Trophoblast cell (in vitro differentiated cells and primary cell): Measurements from ENCODE around the gene CRAT.

Experiments
- DNase-seq, 2 donors: peaks; one replicate each; pipeline ENCODE4 v3.0.0-alpha.2; 2016
- H2AFZ ChIP-seq: 2 replicates; pipeline ENCODE4 v1.6.1; 2013; ENCODE audit warnings: low read length, moderate library complexity, mild to moderate bottlenecking; ENCODE audit not compliant: insufficient read depth, poor library complexity
- H2AK5ac ChIP-seq: 2 replicates; pipeline ENCODE4 v1.6.1; 2013; ENCODE audit warnings: mild to moderate bottlenecking, low read length
- H2BK120ac ChIP-seq: 2 replicates; pipeline ENCODE4 v1.6.1; 2013; ENCODE audit warnings: low read length, mild to moderate bottlenecking, moderate library complexity; ENCODE audit not compliant: insufficient read depth, poor library complexity
- H2BK12ac ChIP-seq: 2 replicates; pipeline ENCODE4 v1.6.1; 2013; ENCODE audit warnings: mild to moderate bottlenecking, low read length, moderate library complexity
- H2BK5ac ChIP-seq: 2 replicates; pipeline ENCODE4 v1.6.1; 2013; ENCODE audit warnings: low read length, low read depth, moderate library complexity, mild to moderate bottlenecking; ENCODE audit not compliant: poor library complexity
- H3K14ac ChIP-seq: 2 replicates; pipeline ENCODE4 v1.6.1; 2013; ENCODE audit warnings: mild to moderate bottlenecking, low read length
- H3K18ac ChIP-seq: 2 replicates; pipeline ENCODE4 v1.6.1; 2013; ENCODE audit warnings: mild to moderate bottlenecking, low read length
- H3K23ac ChIP-seq: 2 replicates; pipeline ENCODE4 v1.6.1; 2013; ENCODE audit warnings: low read length
- H3K27ac ChIP-seq: 2 replicates; pipeline ENCODE4 v1.5.1; 2013; ENCODE audit warnings: low read depth, mild to moderate bottlenecking, inconsistent platforms, low read length, moderate library complexity
- H3K27me3 ChIP-seq: 2 replicates; pipeline ENCODE4 v1.6.1; 2013; ENCODE audit warnings: inconsistent platforms, mild to moderate bottlenecking, low read length, moderate library complexity; ENCODE audit not compliant: insufficient read depth
- H3K36me3 ChIP-seq, 2 experiments: 1 replicate in 1 of 2; 2 replicates in 1 of 2; pipeline ENCODE4 v1.6.1; 2013; ENCODE audit warnings: low read length in 2 of 2, mild to moderate bottlenecking in 2 of 2, moderate library complexity in 1 of 2; ENCODE audit not compliant: insufficient read depth in 2 of 2, control insufficient read depth in 1 of 2
- H3K4ac ChIP-seq: 2 replicates; pipeline ENCODE4 v1.6.1; 2013; ENCODE audit warnings: low read depth, mild to moderate bottlenecking, low read length, moderate library complexity
- H3K4me1 ChIP-seq, 2 experiments: 1 replicate in 1 of 2; 2 replicates in 1 of 2; pipeline ENCODE4 v1.6.1; 2013; ENCODE audit warnings: low read length in 2 of 2, mild to moderate bottlenecking in 2 of 2, moderate library complexity in 1 of 2; ENCODE audit not compliant: insufficient read depth in 2 of 2, control insufficient read depth in 1 of 2
- H3K4me2 ChIP-seq: 2 replicates; pipeline ENCODE4 v1.6.1; 2013; ENCODE audit warnings: inconsistent platforms, mild to moderate bottlenecking, low read length, moderate library complexity
- H3K4me3 ChIP-seq: 2 replicates; pipeline ENCODE4 v1.5.1; 2013; ENCODE audit warnings: mild to moderate bottlenecking, low read depth, low read length, inconsistent platforms
- H3K79me1 ChIP-seq: one replicate; pipeline ENCODE4 v1.6.1; 2013; ENCODE audit warnings: low read length
- H3K79me2 ChIP-seq: 2 replicates; pipeline ENCODE4 v1.6.1; 2013; ENCODE audit warnings: low read length, mild to moderate bottlenecking; ENCODE audit not compliant: control insufficient read depth, insufficient read depth, poor library complexity
- H3K9ac ChIP-seq: 2 replicates; pipeline ENCODE4 v1.6.1; 2013; ENCODE audit warnings: mild to moderate bottlenecking, low read length
- H3K9me3 ChIP-seq: 2 replicates; pipeline ENCODE4 v1.6.1; 2013; ENCODE audit warnings: low read depth, mild to moderate bottlenecking, control low read depth, inconsistent platforms, low read length; ENCODE audit not compliant: insufficient read depth
- H4K12ac ChIP-seq: 2 replicates; pipeline ENCODE4 v1.6.1; 2013; ENCODE audit warnings: low read depth, mild to moderate bottlenecking, low read length, moderate library complexity
- H4K8ac ChIP-seq: 2 replicates; pipeline ENCODE4 v1.6.1; 2013; ENCODE audit warnings: low read depth, mild to moderate bottlenecking, low read length, moderate library complexity
- H4K91ac ChIP-seq: one replicate; pipeline ENCODE4 v1.6.1; 2013; ENCODE audit warnings: low read depth, mild to moderate bottlenecking, low read length, moderate library complexity
- WGBS: extraction: QIAGEN DNeasy Blood & Tissue Kit; methylation state at CpG from one replicate; pipeline ENCODE4 v1.1.7; 2013; ENCODE audit warnings: missing lambda C conversion rate; ENCODE audit not compliant: insufficient read length, insufficient coverage; ENCODE audit errors: extremely low coverage; 5-methylcytosine and 5-hydroxymethylcytosine counted together

The CRAT gene

DNA sequence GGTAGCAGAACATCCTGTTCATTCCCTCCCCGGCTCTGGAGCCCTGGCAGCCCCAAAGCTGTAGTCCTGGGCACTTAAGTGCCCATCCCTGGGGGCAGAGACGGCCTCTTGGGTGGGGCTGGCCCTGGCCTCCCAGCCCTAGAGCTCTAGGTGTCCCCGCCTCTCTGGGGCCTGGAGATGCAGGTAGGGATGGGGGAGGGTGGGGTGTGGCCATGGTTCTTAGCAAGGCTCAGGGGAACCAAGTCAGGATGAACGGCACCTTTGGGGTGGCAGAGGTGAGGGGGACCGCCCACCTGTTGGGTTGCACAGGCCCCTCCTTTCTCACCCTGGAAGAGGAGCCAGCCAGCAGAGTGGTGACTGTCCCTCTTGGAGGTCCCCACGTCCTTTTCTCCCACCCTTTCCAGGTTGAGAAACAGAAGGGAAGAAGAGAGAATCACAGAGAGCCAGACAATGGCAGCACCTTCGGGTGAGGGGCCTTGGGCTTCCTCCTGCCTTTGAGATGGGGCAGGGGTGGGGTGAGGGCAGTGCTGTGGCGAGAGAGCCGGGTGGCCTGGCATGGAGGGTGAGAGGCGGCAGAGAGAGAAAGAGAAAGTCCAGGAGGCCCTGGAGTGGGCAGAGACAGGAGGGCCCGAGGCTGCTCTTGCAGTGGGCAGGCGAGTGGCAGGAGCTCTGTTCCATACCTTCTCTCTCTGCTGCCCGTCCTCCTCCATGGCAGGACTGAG lies 2.3 kb downstream of the CRAT start:
- H2BK120ac ChIP-seq: no peak overlapping the region
- peaks cover 6% of the 10 kb centered on the region for H3K27me3 ChIP-seq
- no peak overlapping the region for H2AFZ ChIP-seq
- no peak overlapping the region for H3K4me3 ChIP-seq
- no peak for DNase-seq
- H2BK12ac ChIP-seq: no peak overlapping the region
- no peak overlapping the region for H2BK5ac ChIP-seq
- H3K23ac ChIP-seq: no peak overlapping the region
- H4K12ac ChIP-seq: no peak overlapping the region
- no peak overlapping the region for H3K14ac ChIP-seq
- H4K8ac ChIP-seq: no peak overlapping the region
- no peaks in the 10 kb centered on the region for H3K9me3 ChIP-seq
- H3K79me1 ChIP-seq: peaks cover 18% of the 10 kb centered on the region
- H3K27ac ChIP-seq: no peak overlapping the region
- WGBS: no CpG with 5 or more reads among the region's 13 CpGs
- no peak overlapping the region for H2AK5ac ChIP-seq
- peaks cover 14% of the 10 kb centered on the region for H3K79me2 ChIP-seq
- no peak overlapping the region for H3K9ac ChIP-seq
- peaks cover 10 to 12% of the 10 kb centered on the region in 2 experiments for H3K4me1 ChIP-seq
- peaks cover 0 to 3% of the 10 kb centered on the region in 2 experiments for H3K36me3 ChIP-seq
- no peak overlapping the region for H3K18ac ChIP-seq
- H4K91ac ChIP-seq: peak overlapping the region; percentile 22
- H3K4me2 ChIP-seq: no peak overlapping the region
- H3K4ac ChIP-seq: no peak overlapping the region

DNA sequence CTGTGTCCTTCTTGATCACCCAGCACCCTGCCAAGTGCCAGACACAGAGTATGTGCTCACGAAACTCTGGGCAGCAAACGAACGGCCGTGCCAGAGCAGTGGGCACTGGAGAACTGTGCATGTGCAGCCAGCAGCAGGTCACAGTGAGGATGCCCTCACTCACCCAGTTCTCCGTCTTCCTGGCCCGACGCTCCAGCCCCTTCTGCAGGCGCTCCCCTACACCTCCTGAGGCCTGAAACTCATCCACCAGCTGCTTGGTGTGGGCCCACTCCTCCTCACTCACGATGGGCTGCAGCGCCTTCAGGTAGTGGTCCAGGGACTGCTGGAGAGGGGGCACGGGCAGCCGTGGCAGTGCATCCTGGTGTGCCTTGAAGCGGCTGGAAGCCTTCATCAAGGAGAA lies 2.9 kb downstream of the CRAT start:
- Histone ChIP-seq H3K14ac (no peak overlapping the region), H2BK120ac (no peak overlapping the region), H4K12ac (no peak overlapping the region), H3K79me1 (peaks cover 19% of the 10 kb centered on the region), H2BK5ac (no peak overlapping the region), H2BK12ac (no peak overlapping the region), H3K27me3 (peaks cover 6% of the 10 kb centered on the region), H3K4me1 (peaks cover 14 to 16% of the 10 kb centered on the region in 2 experiments), H3K9ac (no peak overlapping the region), H3K4me2 (no peak overlapping the region), H3K27ac (no peak overlapping the region), H3K4ac (no peak overlapping the region), H3K36me3 (peaks cover 0 to 3% of the 10 kb centered on the region in 2 experiments), H3K4me3 (no peak overlapping the region), H4K8ac (no peak overlapping the region), H3K79me2 (peaks cover 14% of the 10 kb centered on the region), H2AK5ac (no peak overlapping the region), H3K18ac (no peak overlapping the region), H2AFZ (no peak overlapping the region), H3K23ac (no peak overlapping the region), H3K9me3 (no peaks in the 10 kb centered on the region), H4K91ac (no peak overlapping the region)
- no CpG with 5 or more reads among the region's 13 CpGs for WGBS
- DNase-seq: no peak

DNA sequence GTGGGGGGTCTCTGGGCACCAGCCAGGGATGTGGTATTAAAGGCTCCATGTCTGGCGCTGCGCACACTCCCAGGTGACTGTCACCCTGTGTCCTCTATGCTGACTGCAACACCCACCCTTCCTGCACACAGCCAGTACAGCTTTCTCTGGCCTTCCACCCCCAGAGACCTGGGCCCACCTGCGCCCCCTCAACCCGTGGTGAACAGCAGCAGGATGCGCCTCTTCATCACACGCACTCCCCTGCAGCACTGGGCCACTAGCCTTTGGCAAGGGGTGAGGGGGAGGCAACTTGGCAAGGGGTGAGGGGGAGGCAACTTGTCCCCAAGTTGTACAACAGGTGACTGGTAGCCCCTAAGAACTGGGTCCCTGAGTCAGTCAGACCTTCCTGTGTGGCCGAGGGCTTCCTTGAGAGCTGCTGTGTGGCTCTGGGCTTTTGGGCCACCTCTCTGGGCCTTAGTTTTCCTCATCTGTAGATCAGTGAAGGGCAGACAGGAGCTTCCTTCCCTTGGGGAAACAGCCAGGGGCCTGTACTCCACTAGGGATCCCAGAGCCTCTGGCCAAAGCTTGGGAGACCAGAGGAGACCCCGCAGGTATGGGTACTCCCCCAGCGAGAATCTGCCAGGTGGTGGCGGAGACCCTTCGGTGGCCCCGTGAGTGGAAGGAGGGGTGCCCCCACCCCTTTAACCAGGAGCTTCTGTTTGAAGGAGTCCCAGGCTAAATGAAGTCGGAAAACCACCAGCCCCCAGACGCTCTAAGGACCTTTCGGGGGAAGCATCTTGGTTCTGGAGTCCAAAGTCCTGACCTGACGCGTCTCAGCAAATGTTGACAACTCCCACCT lies 4.5 kb downstream of the CRAT start:
- H3K4me1 ChIP-seq: peaks cover 12% of the 10 kb centered on the region in 2 experiments
- H3K23ac ChIP-seq: no peak overlapping the region
- DNase-seq: no peak
- no peak overlapping the region for H3K9ac ChIP-seq
- no peak overlapping the region for H3K14ac ChIP-seq
- no peak overlapping the region for H3K4me2 ChIP-seq
- H3K79me1 ChIP-seq: peaks cover 11% of the 10 kb centered on the region
- H4K8ac ChIP-seq: no peak overlapping the region
- H2BK120ac ChIP-seq: no peak overlapping the region
- H2AK5ac ChIP-seq: no peak overlapping the region
- peaks cover 6% of the 10 kb centered on the region for H3K79me2 ChIP-seq
- H4K91ac ChIP-seq: no peak overlapping the region
- no peak overlapping the region for H3K27ac ChIP-seq
- no peak overlapping the region for H2BK5ac ChIP-seq
- H3K36me3 ChIP-seq: peaks cover 0 to 3% of the 10 kb centered on the region in 2 experiments
- no peak overlapping the region for H4K12ac ChIP-seq
- no peak overlapping the region for H3K4me3 ChIP-seq
- H3K4ac ChIP-seq: no peak overlapping the region
- peaks cover 6% of the 10 kb centered on the region for H3K27me3 ChIP-seq
- no peak overlapping the region for H3K18ac ChIP-seq
- no CpG with 5 or more reads among the region's 17 CpGs for WGBS
- no peak overlapping the region for H2AFZ ChIP-seq
- H3K9me3 ChIP-seq: no peaks in the 10 kb centered on the region
- H2BK12ac ChIP-seq: no peak overlapping the region

DNA sequence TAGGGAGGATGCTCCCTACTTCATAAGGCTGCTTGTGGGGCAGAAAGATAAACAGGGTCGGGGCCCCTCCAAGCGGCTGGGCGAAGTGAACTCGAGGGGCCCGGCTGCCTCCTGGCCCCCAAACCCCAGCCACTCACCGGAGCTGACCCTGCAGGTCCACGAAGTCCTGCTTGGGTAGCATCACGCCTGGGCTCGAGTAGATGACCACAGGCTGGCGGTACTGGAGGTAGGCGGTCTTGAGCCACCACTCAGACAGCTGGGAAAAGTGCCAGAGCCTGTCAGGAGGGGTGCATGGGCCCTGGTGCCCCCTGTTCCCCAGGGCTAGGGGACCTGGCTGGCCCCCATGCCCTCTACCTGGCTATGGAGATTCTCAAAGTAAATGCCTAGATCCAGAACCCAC lies 6.5 kb downstream of the CRAT start:
- no peak overlapping the region for H2AK5ac ChIP-seq
- no peak overlapping the region for H3K4me3 ChIP-seq
- no peak overlapping the region for H4K12ac ChIP-seq
- H3K27ac ChIP-seq: no peak overlapping the region
- no peak overlapping the region for H4K8ac ChIP-seq
- H3K27me3 ChIP-seq: peaks cover under 1% of the 10 kb centered on the region
- H3K4me2 ChIP-seq: no peak overlapping the region
- H3K36me3 ChIP-seq: peaks cover 0 to 3% of the 10 kb centered on the region in 2 experiments
- H3K9me3 ChIP-seq: no peaks in the 10 kb centered on the region
- H2BK5ac ChIP-seq: peak overlapping the region; percentile 31
- H3K79me1 ChIP-seq: peaks cover 3% of the 10 kb centered on the region
- H3K79me2 ChIP-seq: no peaks in the 10 kb centered on the region
- H2BK12ac ChIP-seq: no peak overlapping the region
- peak overlapping the region; percentile 20 for H2BK120ac ChIP-seq
- H3K9ac ChIP-seq: no peak overlapping the region
- no peak overlapping the region for H3K23ac ChIP-seq
- WGBS: no CpG with 5 or more reads among the region's 11 CpGs
- no peak overlapping the region for H3K4ac ChIP-seq
- peak overlapping the region; percentile 14 for H3K18ac ChIP-seq
- H2AFZ ChIP-seq: no peak overlapping the region
- H4K91ac ChIP-seq: peak overlapping the region; percentile 84
- peaks cover 7% of the 10 kb centered on the region in 2 experiments for H3K4me1 ChIP-seq
- peak in 1 of 2 donors; percentile 47 for DNase-seq
- no peak overlapping the region for H3K14ac ChIP-seq
